GM23248 (cell line): ENCODE results near the gene MKLN1.

ENCODE experiments used
- EZH2 ChIP-seq: fragments of 200-600 bp; sonication (generic); IDR thresholded peaks from 2 replicates; pipeline ENCODE4 v1.6.1; 2018; ENCODE audit warnings: antibody characterized with exemption, mild to moderate bottlenecking; ENCODE audit not compliant: insufficient read depth, poor library complexity, severe bottlenecking
- EZH2phosphoT487 ChIP-seq: fragments of 200-600 bp; sonication (generic); IDR thresholded peaks from 2 replicates; pipeline ENCODE4 v1.6.1; 2018; ENCODE audit warnings: antibody characterized with exemption, moderate library complexity, mild to moderate bottlenecking, low read depth; ENCODE audit not compliant: insufficient read depth

DNA sequence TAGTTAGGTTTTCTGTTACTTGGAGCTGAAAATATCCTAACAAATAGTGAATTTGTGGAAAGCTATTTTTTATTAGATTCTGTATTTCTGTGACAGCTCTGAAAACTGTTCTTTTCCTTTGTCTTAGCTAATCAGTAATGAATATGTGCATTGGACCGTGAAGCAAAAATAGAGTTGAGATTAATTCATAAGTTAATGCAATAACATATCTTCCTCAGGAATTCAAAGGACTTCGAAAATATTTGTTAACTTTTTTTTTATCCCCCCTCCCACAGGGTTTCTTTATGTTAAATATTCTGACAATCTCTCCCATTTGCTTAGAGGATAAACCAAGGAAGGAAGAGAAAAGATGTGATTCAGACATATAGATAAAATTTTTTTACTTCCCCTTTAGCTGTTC lies 127.3 kb downstream of the MKLN1 start:
- TF ChIP-seq EZH2phosphoT487: no peak
- no peak for TF ChIP-seq EZH2
